Endothelial cell of umbilical vein (primary cell): ENCODE measurements around the gene RBM22. TPM values are rescaled to one million over a fixed set of nuclear protein-coding genes. Genes with fewer than 3 reads are reported as not detected.

ENCODE experiments used
- BruUV-seq: library from RNA; stranded (reverse); fragments of 400-500 nt; replicated peaks from 2 replicates; lab custom pipeline; 2021; lab: Mats Ljungman, UMichigan
- CTCF ChIA-PET: fragments of 300-600, 350-600 bp; sonication (Branson Sonifier 250); formaldehyde crosslinking; loops from one replicate; lab custom pipeline; 2021; ENCODE audit warnings: antibody characterized with exemption, inconsistent platforms; lab: Charles Lee
- POLR2A ChIA-PET: fragments of 300-600, 350-600 bp; sonication (Branson Sonifier 250); formaldehyde crosslinking; loops from one replicate; lab custom pipeline; 2021; ENCODE audit warnings: antibody characterized with exemption, inconsistent platforms; lab: Charles Lee
- DNase-seq: peaks from one replicate; pipeline ENCODE4 v3.0.0-alpha.2; 2011; ENCODE audit warnings: low read depth, low spot score
- FAIRE-seq: peaks from 2 replicates; lab custom pipeline; 2011; peaks lifted over from hg19 to GRCh38; lab: Jason Lieb, UNC
- H2AFZ ChIP-seq: 2 replicates; pipeline ENCODE4 v1.6.0; 2012; ENCODE audit warnings: low read depth, low read length, control low read depth, inconsistent platforms
- H3K27ac ChIP-seq: 2 replicates; pipeline ENCODE4 v1.5.1; 2011; ENCODE audit warnings: low read depth, mild to moderate bottlenecking, control low read depth, low read length, moderate library complexity; ENCODE audit not compliant: insufficient read depth
- H3K27me3 ChIP-seq, 2 experiments: 2 replicates each; pipeline versions ENCODE4 v1.6.0 to v1.6.1; 2011; ENCODE audit warnings: low read length in 2 of 2, mixed read lengths in 1 of 2; ENCODE audit not compliant: control insufficient read depth in 2 of 2, insufficient read depth in 2 of 2
- H3K36me3 ChIP-seq, 2 experiments: 2 replicates in 1 of 2; 3 replicates in 1 of 2; pipeline ENCODE4 v1.5.1; 2011; ENCODE audit warnings: low read length in 2 of 2, mild to moderate bottlenecking in 1 of 2, moderate library complexity in 1 of 2; ENCODE audit not compliant: control insufficient read depth in 2 of 2, insufficient read depth in 2 of 2; ENCODE audit errors: extremely low read depth in 1 of 2
- H3K4me1 ChIP-seq: 3 replicates; pipeline ENCODE4 v1.5.1; 2011; ENCODE audit warnings: mild to moderate bottlenecking, low read length; ENCODE audit not compliant: control insufficient read depth, insufficient read depth; ENCODE audit errors: extremely low read depth
- H3K4me2 ChIP-seq: 2 replicates; pipeline ENCODE4 v1.6.1; 2011; ENCODE audit warnings: low read length, control low read depth, mixed read lengths; ENCODE audit not compliant: insufficient read depth
- H3K4me3 ChIP-seq, 3 experiments: fragments of 200-600 bp in 1 of 3; sonication (generic), shearing (Covaris generic) in 1 of 3; replicated peaks in 1 of 3; 2 replicates each; pipeline ENCODE4 v1.5.1; 2011 to 2016; ENCODE audit warnings: control low read depth in 3 of 3, low read length in 3 of 3, mild to moderate bottlenecking in 2 of 3, inconsistent platforms in 1 of 3, low read depth in 1 of 3, moderate library complexity in 1 of 3; ENCODE audit not compliant: insufficient read depth in 1 of 3
- H3K79me2 ChIP-seq: 2 replicates; pipeline ENCODE4 v1.6.0; 2012; ENCODE audit warnings: low read length, inconsistent platforms; ENCODE audit not compliant: control insufficient read depth, insufficient read depth
- H3K9ac ChIP-seq: replicated peaks from 2 replicates; pipeline ENCODE3; 2011; ENCODE audit warnings: low read length, control low read depth; ENCODE audit not compliant: insufficient read depth; ENCODE audit errors: extremely low read depth
- H3K9me1 ChIP-seq: replicated peaks from 3 replicates; pipeline ENCODE4 v1.6.0; 2011; ENCODE audit warnings: mild to moderate bottlenecking, low read length; ENCODE audit not compliant: control insufficient read depth, insufficient read depth; ENCODE audit errors: extremely low read depth
- H3K9me3 ChIP-seq: replicated peaks from 2 replicates; pipeline ENCODE4 v1.5.1; 2012; ENCODE audit warnings: low read length, inconsistent platforms; ENCODE audit not compliant: control insufficient read depth, insufficient read depth
- H4K20me1 ChIP-seq: replicated peaks from 2 replicates; pipeline ENCODE3; 2011; ENCODE audit warnings: mild to moderate bottlenecking, low read length; ENCODE audit not compliant: control insufficient read depth, insufficient read depth; ENCODE audit errors: extremely low read depth
- CTCF ChIP-seq, 2 donors: IDR thresholded peaks; 1 replicate in 1 of 2; 2 replicates in 1 of 2; pipeline ENCODE4 v1.5.1; 2011; ENCODE audit warnings: low read length in 2 of 2, mild to moderate bottlenecking in 2 of 2, moderate library complexity in 2 of 2, control low read depth in 1 of 2, inconsistent platforms in 1 of 2, low read depth in 1 of 2; ENCODE audit not compliant: insufficient read depth in 1 of 2; ENCODE audit errors: extremely low read depth in 1 of 2
- EZH2 ChIP-seq: IDR thresholded peaks from 2 replicates; pipeline ENCODE4 v1.6.1; 2012; ENCODE audit warnings: borderline replicate concordance, low read depth, mild to moderate bottlenecking, moderate library complexity, low read length, inconsistent platforms; ENCODE audit not compliant: severe bottlenecking
- FOS ChIP-seq: IDR thresholded peaks from 2 replicates; pipeline ENCODE4 v1.6.1; 2011; ENCODE audit warnings: mild to moderate bottlenecking, low read length, moderate library complexity, borderline replicate concordance; ENCODE audit not compliant: insufficient read depth
- GATA2 ChIP-seq: IDR thresholded peaks from 2 replicates; pipeline ENCODE4 v1.7.0; 2011; ENCODE audit warnings: low read depth, mild to moderate bottlenecking, moderate library complexity, mixed read lengths, low read length; ENCODE audit not compliant: insufficient read length, insufficient read depth
- JUN ChIP-seq: IDR thresholded peaks from 2 replicates; pipeline ENCODE4 v1.6.1; 2011; ENCODE audit warnings: borderline replicate concordance, low read depth; ENCODE audit not compliant: insufficient read length, insufficient read depth
- MYC ChIP-seq: IDR thresholded peaks from one replicate; pipeline ENCODE4 v1.6.1; 2011; ENCODE audit warnings: mild to moderate bottlenecking, low read depth, low read length
- POLR2A ChIP-seq: IDR thresholded peaks from 2 replicates; pipeline ENCODE4 v1.6.1; 2012; ENCODE audit warnings: low read depth, mild to moderate bottlenecking, control low read depth, low read length
- POLR2AphosphoS5 ChIP-seq: IDR thresholded peaks from 2 replicates; pipeline ENCODE4 v1.6.1; 2012; ENCODE audit warnings: low read depth, mild to moderate bottlenecking, control low read depth, low read length, moderate library complexity; ENCODE audit not compliant: insufficient read depth
- dilution Hi-C: fragments of 300-500 bp; cut with MboI; formaldehyde crosslinking; loops from one replicate; pipeline ENCODE4 v1.15.0; 2019; ENCODE audit warnings: low sequenced_read_pairs; ENCODE audit not compliant: extremely low pct_ligation_motif_present
- intact Hi-C: fragments of 100-400 bp; cut with micrococcal nuclease; formaldehyde crosslinking; loops from one replicate; pipeline ENCODE4 v1.10.0; 2022
- polyA plus RNA-seq, 4 experiments: library from polyadenylated mRNA; depleted of rRNA in 3 of 4; stranded (reverse) in 3 of 4; unstranded in 1 of 4; fragments of >200 nt; gene quantifications; 2 replicates each; pipeline versions ENCODE4 v1.2.1 to v1.2.3, GENCODE V29; 2011 to 2012; ENCODE audit warnings: missing spikeins in 1 of 4
- total RNA-seq: library from RNA; stranded (reverse); gene quantifications from 2 replicates; pipeline ENCODE4 v1.2.3, GENCODE V29; 2021
- TF ChIP-seq, protein P1 (sequence below): IDR thresholded peaks from 2 replicates; pipeline ENCODE4 v1.6.1; 2011; ENCODE audit not compliant: insufficient read depth, insufficient read length

The RBM22 gene
- total and polyA plus RNA-seq, 2 donors (not counting 3 experiments of a cell fraction or from before 2014, with no cell fraction given): 41.8 to 51.2 TPM

DNA sequence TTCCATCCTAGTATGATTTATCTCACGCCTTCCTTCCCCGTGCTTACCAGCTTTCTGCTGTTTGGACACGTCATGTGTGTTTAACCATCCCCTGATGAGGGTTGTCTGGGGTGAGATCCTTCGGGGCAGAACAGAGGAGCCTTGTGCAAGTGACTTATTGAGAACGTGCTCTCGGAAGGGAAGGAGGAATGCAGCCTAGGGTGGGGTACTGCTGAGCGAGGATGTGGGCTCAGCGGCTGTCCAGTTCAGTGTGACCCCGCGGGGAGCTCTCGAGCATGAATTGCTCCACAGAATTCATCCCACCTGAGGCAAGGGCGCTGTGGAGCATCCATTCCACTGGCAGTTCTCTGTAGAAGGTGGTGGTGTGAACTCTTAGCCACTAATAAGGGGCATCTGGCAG, 35.8 kb downstream of the RBM22 start:
- no peak for FAIRE-seq
- CTCF ChIA-PET: no interaction called here
- BruUV-seq: no TSS peak
- no peak overlapping the region for H2AFZ ChIP-seq
- H3K79me2 ChIP-seq: no peaks in the 10 kb centered on the region
- H3K4me3 ChIP-seq: no peak overlapping the region
- intact Hi-C loops (no loop called here), dilution Hi-C loops (no loop called here)
- no peak overlapping the region for H3K4me2 ChIP-seq
- no peak overlapping the region for H3K9ac ChIP-seq
- H3K27me3 ChIP-seq: peaks cover 22 to 28% of the 10 kb centered on the region in 2 experiments
- H3K27ac ChIP-seq: no peak overlapping the region
- no peak for TF ChIP-seq FOS
- TF ChIP-seq GATA2: no peak
- no peaks in the 10 kb centered on the region for H4K20me1 ChIP-seq
- DNase-seq: no peak
- POLR2A ChIA-PET: interaction anchor here (0.7 kb wide), 1 partner anchor 280 kb away, joined by 3 read pairs; no protein-coding TSS in a partner anchor
- no peaks in the 10 kb centered on the region for H3K36me3 ChIP-seq
- H3K9me1 ChIP-seq: no peaks in the 10 kb centered on the region
- H3K9me3 ChIP-seq: no peaks in the 10 kb centered on the region
- H3K4me1 ChIP-seq: no peaks in the 10 kb centered on the region

- H3K4me1 ChIP-seq: no peaks in the 10 kb centered on the region
- no peak for FAIRE-seq
Observed at GRCh38 chr5:150663936-150664335, 36.9 kb downstream of the RBM22 start.

More at GRCh38 chr5:150663936-150664335, 36.9 kb downstream of the RBM22 start:
- dilution Hi-C loops: no loop called here
- no peaks in the 10 kb centered on the region for H3K9me1 ChIP-seq
- no peak for DNase-seq
- no peak for TF ChIP-seq GATA2
- no peak for TF ChIP-seq POLR2AphosphoS5
- TF ChIP-seq FOS: no peak
- TF ChIP-seq JUN: no peak
- no peak for TF ChIP-seq CTCF (IDR thresholded peaks at IDR 0.05; ENCODE audit: extremely low read depth in 1 of 2, insufficient read depth in 1 of 2, low read depth in 1 of 2, low read length in 2 of 2)
- TF ChIP-seq POLR2A: no peak
- TF ChIP-seq MYC: no peak
- TF ChIP-seq EZH2: no peak
- TF ChIP-seq, protein P1, sequence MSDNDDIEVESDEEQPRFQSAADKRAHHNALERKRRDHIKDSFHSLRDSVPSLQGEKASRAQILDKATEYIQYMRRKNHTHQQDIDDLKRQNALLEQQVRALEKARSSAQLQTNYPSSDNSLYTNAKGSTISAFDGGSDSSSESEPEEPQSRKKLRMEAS: no peak
- intact Hi-C loops: no loop called here
- ChIA-PET POLR2A (no interaction called here), CTCF (interaction anchor here (0.6 to 1.9 kb wide), 5 partner anchors 37 to 1919 kb away, joined by 3 to 6 read pairs (median 4); partner anchors contain the start of gene RBM22)
- no peak overlapping the region for H2AFZ ChIP-seq
- H3K9me3 ChIP-seq: no peaks in the 10 kb centered on the region
- H3K4me2 ChIP-seq: no peak overlapping the region
- no peaks in the 10 kb centered on the region for H3K36me3 ChIP-seq
- no peaks in the 10 kb centered on the region for H3K79me2 ChIP-seq
- BruUV-seq: no TSS peak
- no peak overlapping the region for H3K27ac ChIP-seq
- no peak overlapping the region for H3K9ac ChIP-seq
- H3K27me3 ChIP-seq: peaks cover 22 to 27% of the 10 kb centered on the region in 2 experiments
- H4K20me1 ChIP-seq: no peaks in the 10 kb centered on the region
- H3K4me3 ChIP-seq: no peak overlapping the region
